HepG2 (cell line): ENCODE results near the gene IL21R. TPM values are rescaled to one million over a fixed set of nuclear protein-coding genes. Genes with fewer than 3 reads are reported as not detected.

ENCODE experiments used
- AKAP8 ChIP-seq: sonication (generic); formaldehyde crosslinking; IDR thresholded peaks from 2 replicates; pipeline ENCODE4 v1.5.1; 2020; ENCODE audit warnings: mild to moderate bottlenecking, missing genetic modification reagents
- ATF2 ChIP-seq: sonication (generic); formaldehyde crosslinking; IDR thresholded peaks from 2 replicates; pipeline ENCODE4 v1.4.0; 2020; ENCODE audit warnings: missing genetic modification reagents
- CBFB ChIP-seq: sonication (generic); formaldehyde crosslinking; IDR thresholded peaks from 2 replicates; pipeline ENCODE4 v1.4.0; 2020; ENCODE audit warnings: missing genetic modification reagents
- DNMT1 ChIP-seq: sonication (generic); formaldehyde crosslinking; IDR thresholded peaks from 2 replicates; pipeline ENCODE4 v1.5.1; 2020; ENCODE audit warnings: mild to moderate bottlenecking, missing genetic modification reagents
- DNMT3B ChIP-seq: conservative IDR thresholded peaks from 2 replicates; pipeline ENCODE4 v1.6.1; 2016; ENCODE audit warnings: missing biosample characterization, control low read depth
- GATAD1 ChIP-seq: IDR thresholded peaks from 2 replicates; pipeline ENCODE4 v1.6.1; 2016; ENCODE audit warnings: missing genetic modification reagents, missing compliant biosample characterization
- HHEX ChIP-seq: IDR thresholded peaks from 2 replicates; pipeline ENCODE4 v1.6.1; 2016; ENCODE audit warnings: control low read depth
- HOXA5 ChIP-seq: sonication (generic); formaldehyde crosslinking; IDR thresholded peaks from 2 replicates; pipeline ENCODE4 v1.4.0; 2020; ENCODE audit warnings: missing genetic modification reagents
- KDM2A ChIP-seq: sonication (generic); formaldehyde crosslinking; IDR thresholded peaks from 2 replicates; pipeline ENCODE4 v1.4.0; 2020; ENCODE audit warnings: low read depth, missing genetic modification reagents, borderline replicate concordance
- KDM5A ChIP-seq: fragments of 200-600 bp; sonication (generic); IDR thresholded peaks from 2 replicates; pipeline ENCODE4 v1.7.0; 2018; ENCODE audit warnings: antibody characterized with exemption, mild to moderate bottlenecking, low read length, borderline replicate concordance
- MED8 ChIP-seq: sonication (generic); formaldehyde crosslinking; IDR thresholded peaks from 2 replicates; pipeline ENCODE4 v1.8.1; 2023; ENCODE audit warnings: mild to moderate bottlenecking, missing genetic modification reagents; ENCODE audit not compliant: insufficient replicate concordance
- MIXL1 ChIP-seq: IDR thresholded peaks from 2 replicates; pipeline ENCODE4 v1.6.1; 2016
- POLR2G ChIP-seq: fragments of 200-400 bp; formaldehyde crosslinking; IDR thresholded peaks from 2 replicates; pipeline ENCODE4 v1.6.1; 2018; ENCODE audit warnings: mild to moderate bottlenecking, low read depth, low read length, moderate library complexity
- REXO4 ChIP-seq: sonication (generic); formaldehyde crosslinking; IDR thresholded peaks from 2 replicates; pipeline ENCODE4 v1.8.0; 2022; ENCODE audit warnings: missing genetic modification reagents, mild to moderate bottlenecking, borderline replicate concordance
- RNF219 ChIP-seq: sonication (generic); formaldehyde crosslinking; IDR thresholded peaks from 2 replicates; pipeline ENCODE4 v1.5.0; 2020; ENCODE audit warnings: mild to moderate bottlenecking, missing genetic modification reagents
- SALL1 ChIP-seq: sonication (generic); formaldehyde crosslinking; IDR thresholded peaks from 2 replicates; pipeline ENCODE4 v1.8.0; 2022; ENCODE audit warnings: mild to moderate bottlenecking, missing genetic modification reagents
- SIN3A ChIP-seq: IDR thresholded peaks from 2 replicates; pipeline ENCODE4 v1.6.1; 2011; ENCODE audit warnings: low read depth, mild to moderate bottlenecking, control low read depth, low read length, borderline replicate concordance
- TEAD3 ChIP-seq: optimal IDR thresholded peaks from 2 replicates; pipeline ENCODE3; 2016; ENCODE audit warnings: borderline replicate concordance
- TFDP1 ChIP-seq: IDR thresholded peaks from 2 replicates; pipeline ENCODE4 v1.6.1; 2016; ENCODE audit warnings: missing compliant biosample characterization, missing genetic modification reagents, borderline replicate concordance
- ZFP36 ChIP-seq: fragments of 150-350 bp; IDR thresholded peaks from 2 replicates; pipeline ENCODE4 v1.6.1; 2018; ENCODE audit warnings: borderline replicate concordance, low read length, low read depth; ENCODE audit not compliant: partially characterized antibody
- ZNF235 ChIP-seq: sonication (generic); formaldehyde crosslinking; IDR thresholded peaks from 2 replicates; pipeline ENCODE4 v1.8.1; 2023; ENCODE audit warnings: mild to moderate bottlenecking, missing genetic modification reagents, borderline replicate concordance
- ZNF563 ChIP-seq: sonication (generic); formaldehyde crosslinking; IDR thresholded peaks from 2 replicates; pipeline ENCODE4 v1.8.0; 2022; ENCODE audit warnings: mild to moderate bottlenecking, moderate library complexity, missing genetic modification reagents
- polyA plus RNA-seq, 8 experiments: library from polyadenylated mRNA; depleted of rRNA in 3 of 8; stranded (reverse) in 7 of 8; unstranded in 1 of 8; fragments of >200 nt; fragmentation: Illumina TruSeq in 4 of 8; extraction: Trizol in 4 of 8; gene quantifications; 2 replicates each; pipeline versions ENCODE4 v1.2.1 to v1.2.3, GENCODE V29; 2011 to 2016; ENCODE audit warnings: low read depth in 4 of 8, missing spikeins in 1 of 8, mixed read lengths in 1 of 8; ENCODE audit not compliant: insufficient read depth in 1 of 8
- total RNA-seq, 5 experiments: library from RNA; depleted of rRNA; stranded (reverse); fragments of >200 nt; fragmentation: Illumina TruSeq; extraction: Trizol; gene quantifications; 2 replicates each; pipeline ENCODE4 v1.2.3, GENCODE V29; 2016; ENCODE audit warnings: low read depth in 1 of 5
- TF ChIP-seq, protein P1 (sequence below): sonication (generic); formaldehyde crosslinking; IDR thresholded peaks from 2 replicates; pipeline ENCODE4 v1.5.0; 2020; ENCODE audit warnings: missing genetic modification reagents
- TF ChIP-seq, protein P2 (sequence below): sonication (generic); formaldehyde crosslinking; conservative IDR thresholded peaks from 2 replicates; pipeline ENCODE4 v1.4.0; 2020; ENCODE audit warnings: missing genetic modification reagents

IL21R gene
- total and polyA plus RNA-seq, 2 of the 13 experiments (the other 11 are each of a cell fraction or from before 2014, with no cell fraction given): 0.49 to 0.64 TPM

DNA sequence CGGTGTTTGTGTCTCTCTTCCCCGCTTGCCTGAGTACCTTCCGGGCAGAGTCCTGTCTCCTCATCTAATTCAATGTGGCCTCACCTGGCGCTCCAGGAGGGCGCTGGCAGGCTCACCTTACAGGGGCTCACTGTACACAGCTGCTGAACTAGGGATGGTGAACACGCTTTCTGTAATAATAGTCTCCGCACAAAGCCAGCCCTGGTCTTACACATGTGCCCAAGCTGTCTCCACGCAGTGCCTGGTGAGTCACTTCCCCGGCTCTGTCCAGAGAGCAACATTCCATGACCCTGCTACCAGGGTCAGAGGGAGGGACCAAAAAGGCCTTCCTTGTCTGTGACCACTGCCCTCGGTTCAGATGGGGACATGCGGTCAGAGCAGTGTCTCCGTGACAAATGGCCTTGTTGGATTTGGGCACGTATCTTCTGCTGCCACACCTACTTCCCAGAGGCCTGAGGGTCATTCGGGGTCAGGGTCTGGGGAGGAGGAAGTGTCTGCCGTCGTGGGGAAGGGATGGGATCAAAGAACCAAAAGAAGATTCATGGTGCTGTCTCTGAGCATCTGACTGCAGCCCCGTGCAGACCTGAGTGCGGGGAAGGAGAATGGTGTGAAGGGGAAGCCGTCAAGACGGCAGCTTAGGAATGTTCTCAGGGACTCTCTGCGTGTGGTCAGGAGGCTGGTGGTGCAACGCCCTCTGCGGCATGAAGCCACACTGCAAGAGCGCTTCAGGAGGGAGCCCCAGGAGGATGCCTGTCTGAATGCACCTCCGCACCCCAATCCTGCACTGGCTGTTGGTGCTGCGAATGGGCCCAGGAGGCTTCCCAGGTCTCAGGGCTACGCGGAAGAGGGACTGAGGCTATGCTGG lies 68.8 kb downstream of the IL21R start (continued):
- TF ChIP-seq SALL1 (CRISPR knock-in tag) (peak; percentile 78; the same call in 1 of the 2 replicates), CBFB (CRISPR knock-in tag) (no peak), GATAD1 (CRISPR knock-in tag) (0 out of 2 replicates have a peak, but pooled peaks have one; percentile 50), AKAP8 (CRISPR knock-in tag) (peak; percentile 31; the same call in 1 of the 2 replicates), ZFP36 (no peak), MIXL1 (CRISPR knock-in tag) (0 out of 2 replicates have a peak, but pooled peaks have one; percentile 45), ZNF563 (CRISPR knock-in tag) (peak; percentile 33; the same call in 1 of the 2 replicates), DNMT1 (no peak), HHEX (CRISPR knock-in tag) (no peak), HOXA5 (CRISPR knock-in tag) (no peak), REXO4 (CRISPR knock-in tag) (no peak), ATF2 (CRISPR knock-in tag) (no peak), KDM5A (no peak), TFDP1 (CRISPR knock-in tag) (peak; percentile 55; the same call in 1 of the 2 replicates), RNF219 (no peak), KDM2A (CRISPR knock-in tag) (peak; percentile 52; the same call in 1 of the 2 replicates), SIN3A (peak; percentile 74; the same call in 1 of the 2 replicates), POLR2G (no peak), MED8 (CRISPR knock-in tag) (peak; percentile 80), ZNF235 (CRISPR knock-in tag) (no peak), DNMT3B (no peak), TEAD3 (CRISPR knock-in tag) (peak; percentile 97)
- TF ChIP-seq, protein P1, sequence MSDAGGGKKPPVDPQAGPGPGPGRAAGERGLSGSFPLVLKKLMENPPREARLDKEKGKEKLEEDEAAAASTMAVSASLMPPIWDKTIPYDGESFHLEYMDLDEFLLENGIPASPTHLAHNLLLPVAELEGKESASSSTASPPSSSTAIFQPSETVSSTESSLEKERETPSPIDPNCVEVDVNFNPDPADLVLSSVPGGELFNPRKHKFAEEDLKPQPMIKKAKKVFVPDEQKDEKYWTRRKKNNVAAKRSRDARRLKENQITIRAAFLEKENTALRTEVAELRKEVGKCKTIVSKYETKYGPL (CRISPR knock-in tag): no peak
- TF ChIP-seq, protein P2, sequence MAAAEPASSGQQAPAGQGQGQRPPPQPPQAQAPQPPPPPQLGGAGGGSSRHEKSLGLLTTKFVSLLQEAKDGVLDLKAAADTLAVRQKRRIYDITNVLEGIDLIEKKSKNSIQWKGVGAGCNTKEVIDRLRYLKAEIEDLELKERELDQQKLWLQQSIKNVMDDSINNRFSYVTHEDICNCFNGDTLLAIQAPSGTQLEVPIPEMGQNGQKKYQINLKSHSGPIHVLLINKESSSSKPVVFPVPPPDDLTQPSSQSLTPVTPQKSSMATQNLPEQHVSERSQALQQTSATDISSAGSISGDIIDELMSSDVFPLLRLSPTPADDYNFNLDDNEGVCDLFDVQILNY (CRISPR knock-in tag): no peak
